SH-SY5Y (cell line): Measurements from ENCODE around the gene PON1.

Source experiments
- GATA2 ChIP-seq: IDR thresholded peaks from 2 replicates; pipeline ENCODE4 v1.6.1; 2011; ENCODE audit warnings: mild to moderate bottlenecking, low read depth, low read length
- GATA3 ChIP-seq: IDR thresholded peaks from 2 replicates; pipeline ENCODE4 v1.6.1; 2011; ENCODE audit warnings: low read depth, mild to moderate bottlenecking, low read length, moderate library complexity

- TF ChIP-seq GATA3 (no peak), GATA2 (no peak)
These were observed 7.7 kb downstream of the PON1 start for GRCh38 chr7:95316588-95316987.
